ENCODE data around the gene SCO2. TPM values are rescaled to one million over a fixed set of nuclear protein-coding genes. Genes with fewer than 3 reads are reported as not detected.

The SCO2 gene
- total and polyA plus RNA-seq, 9 of the 15 experiments (the other 6 are each of a cell fraction or from before 2014, with no cell fraction given) = 0.34 to 4.0 (median 1.1) TPM; not detected in 3

DNA sequence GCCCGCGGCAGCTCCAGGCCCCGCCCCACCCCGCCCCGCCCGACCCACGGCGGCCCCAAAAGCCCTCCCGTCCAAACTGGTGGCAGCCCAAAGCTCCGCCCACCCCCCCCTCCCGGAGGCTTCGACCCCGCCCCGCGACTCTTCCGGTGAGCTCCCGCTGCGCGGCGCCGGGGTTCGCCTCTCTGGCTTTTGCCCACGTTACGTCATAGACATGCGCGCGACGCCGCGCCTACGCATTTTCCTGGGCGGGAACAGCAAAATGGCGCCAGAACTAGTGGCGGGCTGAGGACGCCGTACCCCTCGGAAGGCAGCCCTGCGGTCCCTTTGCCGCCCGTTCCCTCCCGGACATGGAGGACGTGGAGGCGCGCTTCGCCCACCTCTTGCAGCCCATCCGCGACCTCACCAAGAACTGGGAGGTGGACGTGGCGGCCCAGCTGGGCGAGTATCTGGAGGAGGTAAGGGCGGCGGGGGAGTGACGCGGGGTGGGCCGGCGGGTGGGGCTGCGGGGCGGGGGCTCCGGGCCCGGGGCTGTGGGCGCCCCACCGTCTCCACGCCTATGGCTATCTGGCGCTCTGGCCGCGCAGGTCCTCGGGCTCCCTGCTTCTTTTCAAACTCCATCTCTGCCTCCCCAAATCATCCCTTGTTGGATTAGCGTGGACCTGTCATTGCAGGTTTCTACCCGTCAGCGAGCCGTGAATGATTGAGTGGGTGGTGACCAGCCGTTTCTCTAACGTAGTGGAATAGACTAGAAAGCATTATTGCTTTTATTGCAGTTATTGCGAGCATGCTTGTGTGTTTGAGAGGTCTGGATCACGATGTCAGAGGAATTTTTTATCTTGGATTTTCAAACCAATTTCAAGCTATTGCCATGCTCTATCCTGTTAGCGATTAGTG is 17.2 kb downstream of the SCO2 start, which contains the start of gene NCAPH2 (continued):
- TF ChIP-seq, protein P1, sequence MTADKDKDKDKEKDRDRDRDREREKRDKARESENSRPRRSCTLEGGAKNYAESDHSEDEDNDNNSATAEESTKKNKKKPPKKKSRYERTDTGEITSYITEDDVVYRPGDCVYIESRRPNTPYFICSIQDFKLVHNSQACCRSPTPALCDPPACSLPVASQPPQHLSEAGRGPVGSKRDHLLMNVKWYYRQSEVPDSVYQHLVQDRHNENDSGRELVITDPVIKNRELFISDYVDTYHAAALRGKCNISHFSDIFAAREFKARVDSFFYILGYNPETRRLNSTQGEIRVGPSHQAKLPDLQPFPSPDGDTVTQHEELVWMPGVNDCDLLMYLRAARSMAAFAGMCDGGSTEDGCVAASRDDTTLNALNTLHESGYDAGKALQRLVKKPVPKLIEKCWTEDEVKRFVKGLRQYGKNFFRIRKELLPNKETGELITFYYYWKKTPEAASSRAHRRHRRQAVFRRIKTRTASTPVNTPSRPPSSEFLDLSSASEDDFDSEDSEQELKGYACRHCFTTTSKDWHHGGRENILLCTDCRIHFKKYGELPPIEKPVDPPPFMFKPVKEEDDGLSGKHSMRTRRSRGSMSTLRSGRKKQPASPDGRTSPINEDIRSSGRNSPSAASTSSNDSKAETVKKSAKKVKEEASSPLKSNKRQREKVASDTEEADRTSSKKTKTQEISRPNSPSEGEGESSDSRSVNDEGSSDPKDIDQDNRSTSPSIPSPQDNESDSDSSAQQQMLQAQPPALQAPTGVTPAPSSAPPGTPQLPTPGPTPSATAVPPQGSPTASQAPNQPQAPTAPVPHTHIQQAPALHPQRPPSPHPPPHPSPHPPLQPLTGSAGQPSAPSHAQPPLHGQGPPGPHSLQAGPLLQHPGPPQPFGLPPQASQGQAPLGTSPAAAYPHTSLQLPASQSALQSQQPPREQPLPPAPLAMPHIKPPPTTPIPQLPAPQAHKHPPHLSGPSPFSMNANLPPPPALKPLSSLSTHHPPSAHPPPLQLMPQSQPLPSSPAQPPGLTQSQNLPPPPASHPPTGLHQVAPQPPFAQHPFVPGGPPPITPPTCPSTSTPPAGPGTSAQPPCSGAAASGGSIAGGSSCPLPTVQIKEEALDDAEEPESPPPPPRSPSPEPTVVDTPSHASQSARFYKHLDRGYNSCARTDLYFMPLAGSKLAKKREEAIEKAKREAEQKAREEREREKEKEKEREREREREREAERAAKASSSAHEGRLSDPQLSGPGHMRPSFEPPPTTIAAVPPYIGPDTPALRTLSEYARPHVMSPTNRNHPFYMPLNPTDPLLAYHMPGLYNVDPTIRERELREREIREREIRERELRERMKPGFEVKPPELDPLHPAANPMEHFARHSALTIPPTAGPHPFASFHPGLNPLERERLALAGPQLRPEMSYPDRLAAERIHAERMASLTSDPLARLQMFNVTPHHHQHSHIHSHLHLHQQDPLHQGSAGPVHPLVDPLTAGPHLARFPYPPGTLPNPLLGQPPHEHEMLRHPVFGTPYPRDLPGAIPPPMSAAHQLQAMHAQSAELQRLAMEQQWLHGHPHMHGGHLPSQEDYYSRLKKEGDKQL (CRISPR knock-in tag; IDR thresholded peaks at IDR 0.05; ENCODE audit: borderline replicate concordance) = no peak
- TF ChIP-seq MECOM (CRISPR knock-in tag; IDR thresholded peaks at IDR 0.05) (no peak), IRF9 (tag; IDR thresholded peaks at IDR 0.05) (no peak), ELF2 (CRISPR knock-in tag; IDR thresholded peaks at IDR 0.05) (no peak), CAMTA2 (CRISPR knock-in tag; conservative IDR thresholded peaks at IDR 0.05) (no peak), HNRNPK (IDR thresholded peaks at IDR 0.05; ENCODE audit: low read depth, low read length, poor library complexity, severe bottlenecking) (no peak), NCOA2 (IDR thresholded peaks at IDR 0.05; ENCODE audit: partially characterized antibody in 2 of 2) (no peak), SAFB2 (IDR thresholded peaks at IDR 0.05; ENCODE audit: borderline replicate concordance, low read depth, low read length, severe bottlenecking) (no peak), PBX2 (CRISPR knock-in tag; IDR thresholded peaks at IDR 0.05; ENCODE audit: low read depth) (no peak), PBX2 (tag; conservative IDR thresholded peaks at IDR 0.05; ENCODE audit: low read depth) (peak; percentile 60), ZNF76 (CRISPR knock-in tag; IDR thresholded peaks at IDR 0.05; ENCODE audit: borderline replicate concordance) (no peak), ZNF24 (IDR thresholded peaks at IDR 0.05) (no peak), CEBPG (CRISPR knock-in tag; IDR thresholded peaks at IDR 0.05) (peak; percentile 24), CEBPG (tag; conservative IDR thresholded peaks at IDR 0.05 in 1 of 2, IDR thresholded peaks at IDR 0.05 in 1 of 2) (peak in 1 of 2 experiments; percentile 43; a peak in 1 of 4 replicates), SIN3B (IDR thresholded peaks at IDR 0.05; ENCODE audit: low read depth) (peak; percentile 99), DIDO1 (tag; IDR thresholded peaks at IDR 0.05; ENCODE audit: low read depth) (no peak), PPARD (CRISPR knock-in tag; IDR thresholded peaks at IDR 0.05) (no peak)
